Activated effector memory CD4-positive, alpha-beta T cell treated with Interleukin-2 at 50 U/mL for 16 hours (primary cell): ENCODE results near the gene CRB3.
"Not testable (repeated sequence)": the region's sequence is repeated elsewhere in the genome, so short reads cannot be mapped to it uniquely, and the experiment has no call there.

Experiments
- DNase-seq: peaks from one replicate; pipeline ENCODE4 v3.0.0-alpha.2; 2020

CRB3 gene

DNA sequence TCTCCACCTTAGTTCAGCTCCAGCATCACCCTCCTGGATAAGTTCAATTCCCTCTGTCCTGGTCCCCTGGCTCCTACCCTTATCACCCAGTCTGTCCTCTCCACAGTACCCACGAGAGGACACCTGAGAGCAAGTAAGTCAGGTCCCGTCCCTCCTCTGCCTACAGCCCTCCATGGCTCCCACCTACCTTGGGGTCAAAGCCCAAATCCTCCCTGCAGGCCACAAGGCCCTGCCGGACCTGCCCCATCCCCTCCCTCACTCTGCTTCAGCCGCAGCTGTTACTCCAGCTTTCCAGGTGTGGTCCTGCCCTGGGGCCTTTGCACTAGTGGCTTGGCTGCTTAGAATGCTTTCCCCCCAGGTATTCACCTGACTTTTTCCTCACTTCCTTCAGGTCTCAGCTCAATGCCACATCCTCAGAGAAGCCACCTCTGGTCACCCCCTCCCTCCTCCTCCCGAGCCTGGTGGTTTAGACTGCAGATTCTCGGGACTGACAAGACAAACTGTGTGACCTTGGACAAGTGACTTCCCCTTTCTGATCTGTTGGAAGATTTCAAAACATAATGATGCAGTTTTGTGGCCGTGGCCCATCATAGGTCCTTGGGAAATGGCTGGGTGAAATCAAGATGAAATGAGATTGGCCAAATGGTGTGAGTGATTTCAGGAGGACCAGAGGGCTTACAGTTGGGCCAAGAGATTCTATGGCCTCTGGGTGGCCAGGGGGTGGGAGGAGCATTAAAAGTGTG, 34.4 kb downstream of the CRB3 start:
- DNase-seq: no peak

DNA sequence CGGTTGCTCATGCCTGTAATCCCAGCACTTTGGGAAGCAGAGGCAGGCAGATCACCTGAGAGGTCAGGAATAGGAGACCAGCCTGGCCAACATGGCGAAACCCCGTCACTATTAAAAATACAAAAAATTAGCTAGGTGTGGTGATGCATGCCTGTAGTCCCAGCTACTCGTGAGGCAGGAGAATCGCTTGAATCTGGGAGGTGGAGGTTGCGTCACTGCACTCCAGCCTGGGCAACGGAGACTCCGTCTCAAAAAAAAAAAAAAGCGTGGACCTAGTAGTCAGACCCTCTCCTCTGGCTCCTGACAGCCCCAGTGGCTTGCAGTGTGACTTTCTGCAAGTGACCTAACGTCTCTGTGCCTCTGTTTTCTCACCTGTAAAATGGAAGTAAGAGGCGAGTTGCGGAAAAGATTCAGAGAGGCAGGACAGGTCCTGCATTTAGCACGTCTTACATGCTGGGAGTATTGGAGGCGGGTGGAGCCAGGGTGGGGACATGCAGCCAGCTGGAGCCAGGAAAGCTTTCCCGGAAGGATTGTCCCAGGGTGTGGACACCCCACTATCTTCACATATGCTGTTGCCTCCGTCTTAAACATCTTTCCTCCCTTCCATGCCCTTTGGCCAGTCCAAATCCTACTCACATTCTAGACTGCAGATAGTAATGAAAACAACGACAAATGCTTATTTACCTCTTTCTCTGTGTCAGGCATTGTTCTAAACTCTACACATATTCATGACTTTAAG, 35.1 kb downstream of the CRB3 start:
- no peak for DNase-seq

DNA sequence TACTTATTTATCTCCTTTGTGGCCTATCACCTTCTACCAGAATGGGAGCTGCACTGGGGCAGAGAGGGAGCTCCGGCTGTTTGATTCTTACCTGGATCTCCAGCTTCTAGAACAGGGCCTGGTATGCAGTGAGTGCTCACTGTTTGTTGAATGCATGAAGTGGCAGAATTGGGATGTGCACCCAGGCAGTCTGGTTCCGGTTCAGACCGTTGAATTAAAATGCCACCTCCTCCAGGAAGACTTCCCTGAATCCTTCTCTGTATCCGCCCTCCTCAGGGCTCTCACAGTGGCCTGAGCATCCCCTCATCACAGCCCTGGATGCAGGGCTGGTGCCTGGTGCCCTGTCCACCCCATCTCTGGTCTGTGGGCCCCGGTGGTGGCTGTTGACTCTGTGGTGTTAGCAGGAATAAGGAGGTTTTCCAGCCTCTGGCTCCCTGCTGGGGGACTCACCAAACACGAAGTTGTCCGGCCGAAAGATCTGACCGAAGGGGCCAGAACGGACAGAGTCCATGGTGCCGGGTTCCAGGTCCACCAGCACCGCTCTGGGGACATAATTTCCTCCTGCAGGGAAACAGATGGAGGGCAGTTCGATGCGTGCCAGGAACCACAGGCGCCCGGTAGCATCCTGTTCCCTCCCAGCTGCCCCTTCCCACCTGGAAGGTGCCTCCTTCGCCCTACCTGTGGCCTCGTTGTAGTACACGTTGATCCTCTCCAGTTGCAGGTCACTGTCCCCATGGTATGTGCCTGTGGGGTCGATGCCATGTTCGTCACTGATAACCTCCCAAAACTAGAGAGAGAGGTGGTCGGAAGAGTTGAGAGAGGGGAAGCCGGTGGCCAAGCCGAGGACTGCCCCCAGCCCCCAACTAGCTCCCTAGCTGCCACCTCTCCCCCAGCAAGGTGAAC, 37.0 kb downstream of the CRB3 start:
- DNase-seq: no peak

DNA sequence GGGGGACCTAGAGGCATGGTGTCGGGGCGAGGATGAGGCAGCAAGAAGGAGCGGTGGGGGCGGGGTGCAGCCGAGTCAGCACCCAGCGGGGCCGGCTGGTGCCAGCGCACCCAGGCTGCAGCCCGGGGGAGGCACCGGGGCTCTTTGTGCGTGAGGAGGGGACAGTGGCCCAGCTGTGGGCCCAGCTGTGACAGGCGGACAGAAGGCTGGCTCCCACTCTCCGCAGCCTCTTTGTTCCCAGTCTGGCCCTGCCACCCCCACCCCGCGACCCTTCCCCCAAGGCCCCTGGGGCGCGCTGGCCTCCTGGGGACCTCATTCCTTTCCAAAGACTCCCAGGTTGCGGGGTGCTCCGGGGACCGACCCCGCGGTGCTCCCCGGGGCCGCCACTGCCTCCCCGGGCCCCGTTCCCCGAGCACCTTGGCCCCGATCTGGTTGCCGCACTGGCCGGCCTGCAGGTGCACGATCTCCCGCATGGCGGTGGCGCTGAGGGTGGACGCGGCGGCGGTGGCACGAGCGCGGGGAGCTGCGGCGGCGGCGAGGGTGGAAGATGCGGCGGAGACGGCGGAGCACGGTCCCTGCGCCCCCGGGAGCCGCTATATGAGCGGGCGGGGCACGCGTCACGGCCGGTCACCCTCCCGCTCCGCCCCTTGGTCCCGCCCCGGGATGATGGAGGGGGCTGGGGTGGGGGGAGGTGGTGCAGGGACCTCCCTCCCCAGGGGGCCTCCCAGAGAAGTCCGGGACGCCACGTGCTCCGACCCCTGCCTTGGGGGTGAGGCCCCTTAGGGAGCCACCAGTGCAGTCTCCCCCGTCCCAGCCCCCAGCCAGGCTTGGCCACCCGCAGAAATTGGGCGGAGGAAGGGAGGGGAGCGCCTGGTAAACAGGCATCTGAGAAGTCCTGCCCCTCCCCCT, 37.9 kb downstream of the CRB3 start, which contains the start of gene TUBB4A:
Gene TUBB4A, minus strand, starts transcription at position 570 of the 909 bp plus-strand sequence. Its CDS starts 97 bp downstream, at position 473.
- DNase-seq: no peak

DNA sequence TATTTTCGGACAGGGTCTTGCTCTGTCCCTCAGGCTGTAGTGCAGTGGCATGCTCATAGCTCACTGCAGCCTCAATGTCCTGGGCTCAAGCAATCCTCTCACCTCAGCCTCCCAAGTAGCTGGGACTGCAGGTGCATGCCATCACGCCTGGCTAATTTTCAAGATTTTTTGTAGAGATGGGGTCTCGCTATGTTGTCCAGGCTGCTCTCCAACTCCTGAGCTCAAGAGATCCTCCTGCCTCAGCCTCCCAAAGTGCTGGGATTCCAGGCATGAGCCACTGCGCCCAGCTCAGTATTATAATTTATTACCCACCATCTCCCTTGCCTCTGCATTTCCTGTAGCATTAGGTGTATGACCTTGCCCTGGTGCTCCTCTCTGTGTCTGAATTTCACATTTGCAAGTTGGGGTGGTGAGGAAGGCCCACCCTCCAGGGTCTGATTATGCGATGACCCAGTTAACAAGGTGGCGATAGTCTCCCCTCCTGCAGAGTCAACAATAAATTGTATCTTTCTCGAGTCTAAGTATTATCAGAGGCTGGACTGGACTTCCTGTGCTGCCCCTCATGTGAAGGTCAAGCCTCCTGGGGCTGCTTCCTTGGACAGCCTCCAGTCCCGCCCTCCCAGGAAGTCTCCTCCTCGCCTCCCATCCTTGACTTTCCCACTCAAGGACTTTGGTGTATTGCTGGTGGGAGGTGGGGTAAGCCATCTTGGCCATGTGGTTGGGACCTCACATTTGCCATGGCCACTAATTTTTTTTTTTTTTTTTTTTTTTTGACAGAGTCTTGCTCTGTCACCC, 39.5 kb downstream of the CRB3 start:
- DNase-seq: no peak

DNA sequence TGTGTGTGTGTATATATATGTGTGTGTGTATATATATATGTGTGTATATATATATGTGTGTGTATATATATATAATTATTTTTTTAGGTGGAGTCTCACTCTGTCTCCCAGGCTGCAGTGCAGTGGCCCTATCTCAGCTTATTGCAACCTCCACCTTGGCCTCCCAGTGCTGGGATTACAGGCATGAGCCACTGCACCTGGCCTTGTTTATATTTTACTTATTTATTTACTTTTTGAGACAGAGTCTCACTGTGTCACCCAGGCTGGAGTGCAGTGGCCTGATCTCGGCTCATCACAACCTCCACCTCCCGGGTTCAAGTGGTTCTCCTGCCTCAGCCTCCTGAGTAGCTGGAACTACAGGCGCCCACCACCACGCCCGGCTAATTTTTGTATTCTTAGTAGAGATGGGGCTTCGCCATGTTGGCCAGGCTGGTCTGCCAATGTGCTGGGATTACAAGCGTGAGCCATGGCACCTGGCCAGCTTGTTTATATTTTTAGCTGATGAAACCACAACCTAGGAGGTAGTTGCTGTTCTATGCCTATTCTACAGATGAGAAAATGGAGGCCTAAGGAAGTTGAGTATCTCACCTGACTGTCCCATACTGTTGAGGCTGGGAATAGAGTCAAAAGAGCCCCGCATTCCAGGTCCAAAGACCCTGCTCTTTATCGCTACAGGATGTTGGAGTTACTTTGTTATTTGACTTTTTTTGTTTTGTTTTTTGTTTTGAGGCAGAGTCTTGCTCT, 44.1 kb downstream of the CRB3 start:
- not testable (repeated sequence) for DNase-seq

DNA sequence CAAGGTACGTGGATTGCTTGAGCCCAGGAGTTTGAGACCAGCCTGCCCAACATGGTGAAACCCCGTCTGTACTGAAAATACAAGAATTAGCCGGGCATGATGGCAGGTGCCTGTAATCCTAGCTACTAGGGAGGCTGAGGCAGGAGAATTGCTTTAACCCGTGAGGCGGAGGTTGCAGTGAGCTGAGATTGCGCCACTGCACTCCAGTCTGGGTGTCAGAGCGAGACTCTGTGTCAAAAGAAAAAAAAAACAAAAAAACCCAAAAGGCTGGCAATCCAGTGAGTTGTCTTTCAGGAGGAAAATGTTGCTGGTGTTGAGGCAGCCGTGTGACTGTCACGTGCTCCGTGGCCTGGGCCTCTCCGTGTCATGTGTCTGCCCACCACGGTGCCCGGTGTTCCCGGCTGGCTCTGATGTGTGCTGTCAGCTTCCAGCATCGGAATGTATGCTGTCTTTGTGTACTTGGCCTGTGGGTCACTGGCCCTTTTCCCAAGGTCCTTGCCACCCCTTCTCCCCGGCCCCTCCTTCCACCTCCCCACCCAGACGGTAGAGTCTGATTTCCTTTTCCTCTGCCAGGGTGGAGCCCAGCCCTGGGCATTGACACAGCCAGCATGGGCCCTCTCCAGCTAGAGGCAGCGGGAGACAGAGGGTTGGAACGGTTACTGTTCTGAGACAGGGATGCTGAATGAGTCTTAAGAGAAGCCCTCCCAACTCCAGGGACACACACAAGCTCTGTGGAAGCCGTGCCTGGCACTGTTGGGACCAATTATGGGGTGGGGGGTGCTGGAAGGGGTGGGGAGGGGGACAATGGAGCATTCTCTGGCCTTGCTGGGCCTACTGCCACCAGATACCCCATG, 45.3 kb downstream of the CRB3 start:
- no peak for DNase-seq

DNA sequence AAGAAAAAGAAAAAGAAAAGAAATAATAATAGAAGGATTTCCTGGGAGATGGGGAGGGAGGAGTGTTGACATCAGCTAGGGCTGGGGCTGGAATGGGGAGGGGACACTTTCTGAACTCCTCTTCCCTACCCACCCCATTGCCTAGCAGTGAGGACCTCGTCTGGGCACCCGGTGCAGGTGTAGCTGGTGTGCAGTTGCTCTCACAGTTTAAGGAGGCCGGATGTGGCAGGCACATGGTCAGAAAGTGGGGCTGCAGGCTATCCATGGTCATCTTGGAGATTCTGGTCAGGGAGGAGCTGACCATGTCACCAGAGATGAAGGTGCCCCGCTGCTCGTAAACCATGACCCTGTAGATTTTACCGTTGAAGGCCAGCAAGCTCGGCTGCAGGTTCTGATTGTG, 46.5 kb downstream of the CRB3 start:
- DNase-seq: no peak

DNA sequence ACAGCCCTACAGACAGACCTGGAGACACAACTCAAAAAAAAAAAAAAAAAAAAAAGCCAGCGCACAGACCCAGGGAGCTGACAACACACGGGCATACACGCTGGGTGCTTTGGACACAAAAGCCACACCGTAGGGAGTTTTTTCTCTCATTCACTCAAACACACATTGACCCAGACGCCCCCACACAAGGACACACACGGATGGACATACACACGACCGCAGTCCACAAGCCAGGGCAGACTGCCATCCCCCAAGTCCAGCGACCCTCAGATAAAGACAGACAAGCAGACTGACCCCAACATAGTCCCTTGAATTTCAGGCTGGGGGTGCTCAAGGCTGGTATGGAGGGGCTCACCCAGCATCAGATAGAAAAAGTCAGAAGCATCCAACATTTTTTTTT, 50.0 kb downstream of the CRB3 start:
- no peak for DNase-seq

DNA sequence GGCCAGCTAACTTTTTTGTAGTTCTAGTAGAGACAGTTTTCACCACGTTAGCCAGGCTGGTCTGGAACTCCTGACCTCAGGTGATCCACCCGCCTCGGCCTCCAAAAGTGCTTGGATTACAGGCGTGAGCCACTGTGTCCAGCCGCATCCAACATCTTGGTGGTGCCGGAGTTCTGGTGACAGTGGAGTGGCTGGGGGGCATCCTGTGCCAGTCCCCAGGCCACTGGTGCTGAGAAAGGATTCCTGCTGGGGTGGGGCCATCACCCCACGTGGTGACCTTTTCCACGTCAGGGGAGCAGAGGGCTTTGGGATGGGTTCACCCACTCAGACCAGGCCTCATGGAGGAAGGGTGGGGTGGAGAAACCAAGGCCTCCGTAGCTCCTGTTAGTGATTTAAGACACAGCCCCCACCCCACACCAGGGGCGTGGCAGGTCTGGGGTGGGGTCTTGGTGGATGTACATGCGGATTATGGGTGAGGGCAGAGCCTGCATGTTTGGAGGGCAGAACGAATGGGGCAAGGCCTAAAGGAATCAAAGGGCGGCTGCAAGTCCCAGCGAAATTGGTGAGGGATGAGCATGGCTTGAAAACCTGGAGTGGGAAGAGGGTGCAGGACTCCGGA, 51.0 kb downstream of the CRB3 start:
- no peak for DNase-seq

DNA sequence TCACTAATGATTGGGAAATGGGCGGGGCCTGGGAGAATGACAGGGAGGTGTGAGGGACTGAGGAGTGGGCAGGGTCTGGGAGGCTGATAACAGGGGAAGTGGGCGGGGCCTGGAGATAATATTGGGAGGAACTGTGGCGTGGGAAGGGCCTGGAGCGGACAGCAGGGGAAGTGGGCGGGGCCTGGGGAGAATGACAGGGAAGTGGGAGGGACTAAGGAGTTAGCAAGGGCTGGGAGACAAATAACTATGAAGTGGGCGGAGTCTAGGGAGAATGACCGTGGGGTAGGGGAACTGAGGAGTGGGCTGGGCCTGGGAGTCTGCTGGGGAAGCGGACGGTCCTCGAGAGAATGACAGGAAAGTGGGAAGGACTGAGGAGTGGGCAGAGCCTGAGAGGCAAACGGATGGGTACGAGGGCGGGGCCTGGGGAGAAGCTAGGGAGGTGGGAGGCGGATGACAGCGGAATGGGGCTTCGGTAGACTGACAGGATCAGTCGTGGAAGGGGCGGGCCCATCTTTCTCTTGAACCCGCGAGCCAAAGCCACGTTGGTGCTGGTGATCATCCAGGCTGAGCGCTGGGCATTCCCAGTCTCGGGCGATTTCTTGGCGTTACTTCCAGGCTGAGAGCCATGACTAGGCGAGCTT, 52.1 kb downstream of the CRB3 start:
- peak; percentile 42 for DNase-seq
